Peyer's patch (tissue), 4 donors: ENCODE measurements around the gene KLRC4. TPM values are rescaled to one million over a fixed set of nuclear protein-coding genes. Genes with fewer than 3 reads are reported as not detected.

Experiments used
- DNase-seq, 3 donors: peaks; one replicate each; pipeline ENCODE4 v3.0.0-alpha.2; 2017 to 2019
- H3K27ac ChIP-seq, 4 donors: fragments of 200-600 bp; sonication (generic); one replicate each; pipeline ENCODE4 v1.5.1; 2016 to 2019
- H3K27me3 ChIP-seq, 2 donors: fragments of 200-600 bp; sonication (generic); one replicate each; pipeline ENCODE4 v1.5.1; 2019
- H3K36me3 ChIP-seq, 3 donors: fragments of 200-600 bp; sonication (generic); one replicate each; pipeline ENCODE4 v1.5.1; 2016 to 2019
- H3K4me1 ChIP-seq, 4 donors: fragments of 200-600 bp; sonication (generic); one replicate each; pipeline ENCODE4 v1.5.1; 2016 to 2019
- H3K4me3 ChIP-seq, 4 donors: fragments of 200-600 bp; sonication (generic); 1 replicate in 3 of 4; 2 replicates in 1 of 4; pipeline ENCODE4 v1.5.1; 2016 to 2019; ENCODE audit warnings: mild to moderate bottlenecking in 1 of 4
- H3K9me3 ChIP-seq, 4 donors: fragments of 200-600 bp; sonication (generic); one replicate each; pipeline ENCODE4 v1.5.1; 2016 to 2019; ENCODE audit warnings: mild to moderate bottlenecking in 1 of 4
- CTCF ChIP-seq, 6 experiments: fragments of 450-650 bp in 4 of 6; fragments of 200-600 bp in 2 of 6; sonication (generic) in 1 of 6; IDR thresholded peaks; one replicate each; pipeline ENCODE4 v1.5.1; 2017 to 2019; ENCODE audit warnings: antibody characterized with exemption in 6 of 6, mild to moderate bottlenecking in 3 of 6, moderate library complexity in 1 of 6
- POLR2A ChIP-seq, 2 donors: fragments of 450-650 bp; IDR thresholded peaks; one replicate each; pipeline ENCODE4 v1.5.1; 2017; ENCODE audit warnings: antibody characterized with exemption in 2 of 2, mild to moderate bottlenecking in 2 of 2, moderate library complexity in 2 of 2
- total RNA-seq, 4 donors: library from RNA; depleted of rRNA; stranded (reverse); fragments of >200 nt; gene quantifications; one replicate each; pipeline ENCODE4 v1.1.0, GENCODE V29; 2016

Gene KLRC4
- total RNA-seq, 4 donors from 2014 or later, result 2.1 to 5.8 (median 5.6) TPM; not detected in 1

DNA sequence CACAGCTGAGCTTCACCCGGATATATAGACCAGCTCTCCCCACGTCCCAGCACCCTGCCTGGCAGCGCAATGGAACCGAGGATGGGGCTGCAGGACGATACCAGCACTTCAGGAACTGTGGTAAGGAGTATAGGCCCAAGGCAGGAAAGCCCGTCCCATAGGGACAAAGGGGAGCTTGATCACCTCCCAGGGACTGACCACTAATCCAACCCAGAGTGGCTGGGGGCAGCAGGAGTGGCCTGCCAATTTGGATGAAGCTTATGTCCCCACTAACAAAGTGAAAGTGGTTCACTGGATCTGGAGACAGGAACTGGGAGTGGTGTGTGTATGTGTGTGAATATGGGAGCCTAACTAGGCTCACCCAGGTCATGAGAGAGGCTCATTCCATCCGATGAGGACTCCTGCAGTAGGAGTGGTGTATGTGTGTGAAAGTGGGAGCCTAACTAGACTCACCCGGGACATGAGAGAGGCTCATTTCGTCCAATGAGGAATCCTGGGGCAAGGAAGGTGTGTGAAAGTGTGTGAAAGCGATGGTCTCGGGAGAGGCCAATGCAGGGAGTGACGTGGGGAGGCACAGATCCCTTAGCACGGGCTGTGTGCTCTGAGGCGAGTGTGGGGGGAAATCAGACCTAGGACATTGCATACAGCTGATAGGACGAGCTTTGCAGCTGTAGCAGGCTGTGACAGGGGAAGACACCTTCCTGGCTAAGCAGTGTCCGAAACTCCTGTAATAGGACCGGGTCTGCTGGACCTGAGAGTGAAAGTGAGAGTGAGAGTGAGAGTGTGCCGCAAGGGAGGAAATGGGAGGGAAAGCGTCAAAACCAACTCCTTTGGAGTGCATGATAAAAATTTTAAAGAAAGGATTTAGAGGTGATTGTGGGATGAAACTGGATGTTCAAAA, 45.4 kb downstream of the KLRC4 start:
- Histone ChIP-seq H3K4me1 (peaks cover 0 to 23% (median 3%) of the 10 kb centered on the region in 4 donors), H3K27me3 (no peaks in the 10 kb centered on the region), H3K9me3 (no peaks in the 10 kb centered on the region), H3K4me3 (peak overlapping the region; percentile 45 to 73 (median 51)), H3K27ac (peak overlapping the region; percentile 77 to 95 (median 84)), H3K36me3 (no peaks in the 10 kb centered on the region)
- peak; percentile 52 to 76 (median 68) for DNase-seq
- TF ChIP-seq CTCF (IDR thresholded peaks at IDR 0.05) (no peak), POLR2A (IDR thresholded peaks at IDR 0.05) (peak; percentile 11 to 27)

- Histone ChIP-seq H3K27ac (peak overlapping the region; percentile 77 to 95 (median 84)), H3K4me3 (peak overlapping the region in 2 of 4 donors; percentile 53 to 73), H3K4me1 (peaks cover 0 to 23% (median 3%) of the 10 kb centered on the region in 4 donors), H3K9me3 (no peaks in the 10 kb centered on the region), H3K27me3 (no peaks in the 10 kb centered on the region), H3K36me3 (no peaks in the 10 kb centered on the region)
- no peak for DNase-seq
- TF ChIP-seq CTCF (IDR thresholded peaks at IDR 0.05) (no peak), POLR2A (IDR thresholded peaks at IDR 0.05) (no peak)
Measured at GRCh38 chr12:10363658-10363913, 46.0 kb downstream of the KLRC4 start.

- peak overlapping the region; percentile 77 to 95 (median 84) for H3K27ac ChIP-seq
- no peaks in the 10 kb centered on the region for H3K9me3 ChIP-seq
- DNase-seq, result no peak
- H3K36me3 ChIP-seq, result no peaks in the 10 kb centered on the region
- H3K4me1 ChIP-seq, result peaks cover 0 to 23% (median 3%) of the 10 kb centered on the region in 4 donors
- no peaks in the 10 kb centered on the region for H3K27me3 ChIP-seq
- peak overlapping the region in 2 of 4 donors; percentile 53 to 73 for H3K4me3 ChIP-seq
- TF ChIP-seq CTCF (IDR thresholded peaks at IDR 0.05), result no peak
- TF ChIP-seq POLR2A (IDR thresholded peaks at IDR 0.05), result no peak
Measured at GRCh38 chr12:10362828-10363657, 46.5 kb downstream of the KLRC4 start.

DNA sequence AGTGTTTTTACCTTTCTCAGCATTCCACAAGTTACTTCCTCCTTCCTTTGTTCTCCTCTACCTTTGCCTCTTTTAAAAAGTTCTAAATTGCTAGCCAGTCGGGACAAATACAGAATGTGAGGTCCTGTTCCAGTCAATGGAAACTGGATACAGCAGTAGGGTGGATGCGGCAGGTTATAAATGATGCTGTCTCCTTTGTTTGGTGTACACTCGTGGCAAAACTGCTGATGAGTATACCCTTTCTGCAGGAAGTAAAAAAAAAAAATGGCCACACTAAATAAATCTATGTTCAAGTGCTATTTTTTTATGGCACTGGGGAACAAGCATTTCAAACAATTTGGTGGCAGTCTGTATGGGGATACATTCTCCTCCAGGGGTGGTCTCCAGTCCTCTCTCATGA, 47.2 kb downstream of the KLRC4 start:
- Histone ChIP-seq H3K27me3 (no peaks in the 10 kb centered on the region), H3K4me3 (peak overlapping the region in 1 of 4 donors; percentile 53)

More for the DNA sequence above, 47.2 kb downstream of the KLRC4 start:
- peak overlapping the region in 1 of 4 donors; percentile 87 for H3K27ac ChIP-seq
- H3K4me1 ChIP-seq, result peaks cover 0 to 23% (median 3%) of the 10 kb centered on the region in 4 donors
- no peaks in the 10 kb centered on the region for H3K36me3 ChIP-seq
- no peak for TF ChIP-seq POLR2A (IDR thresholded peaks at IDR 0.05)
- no peak for TF ChIP-seq CTCF (IDR thresholded peaks at IDR 0.05)
- H3K9me3 ChIP-seq, result no peaks in the 10 kb centered on the region
- no peak for DNase-seq
